Adipose tissue (tissue), 3 donors: ENCODE data around the gene MXI1. TPM values are rescaled to one million over a fixed set of nuclear protein-coding genes. Genes with fewer than 3 reads are reported as not detected.

ENCODE experiments used
- H3K27ac ChIP-seq: one replicate; pipeline ENCODE4 v1.5.1; 2013; ENCODE audit warnings: low read depth, low read length
- WGBS, 3 donors: extraction: QIAGEN DNeasy Blood & Tissue Kit; methylation state at CpG; one replicate each; pipeline ENCODE4 v1.1.7; 2013; 5-methylcytosine and 5-hydroxymethylcytosine counted together
- polyA plus RNA-seq, 3 donors: library from polyadenylated mRNA; stranded (reverse); fragments of 200-250 nt; gene quantifications; one replicate each; pipeline ENCODE4 v1.2.3, GENCODE V29; 2013
- donor health status: healthy with polysubstance abuse.
- donor health status: Bipolar disorder and iron deficiency.
- donor health status: healthy.

Gene MXI1
- polyA plus RNA-seq, 3 donors, result 16.6 to 28.8 (median 24.2) TPM

DNA sequence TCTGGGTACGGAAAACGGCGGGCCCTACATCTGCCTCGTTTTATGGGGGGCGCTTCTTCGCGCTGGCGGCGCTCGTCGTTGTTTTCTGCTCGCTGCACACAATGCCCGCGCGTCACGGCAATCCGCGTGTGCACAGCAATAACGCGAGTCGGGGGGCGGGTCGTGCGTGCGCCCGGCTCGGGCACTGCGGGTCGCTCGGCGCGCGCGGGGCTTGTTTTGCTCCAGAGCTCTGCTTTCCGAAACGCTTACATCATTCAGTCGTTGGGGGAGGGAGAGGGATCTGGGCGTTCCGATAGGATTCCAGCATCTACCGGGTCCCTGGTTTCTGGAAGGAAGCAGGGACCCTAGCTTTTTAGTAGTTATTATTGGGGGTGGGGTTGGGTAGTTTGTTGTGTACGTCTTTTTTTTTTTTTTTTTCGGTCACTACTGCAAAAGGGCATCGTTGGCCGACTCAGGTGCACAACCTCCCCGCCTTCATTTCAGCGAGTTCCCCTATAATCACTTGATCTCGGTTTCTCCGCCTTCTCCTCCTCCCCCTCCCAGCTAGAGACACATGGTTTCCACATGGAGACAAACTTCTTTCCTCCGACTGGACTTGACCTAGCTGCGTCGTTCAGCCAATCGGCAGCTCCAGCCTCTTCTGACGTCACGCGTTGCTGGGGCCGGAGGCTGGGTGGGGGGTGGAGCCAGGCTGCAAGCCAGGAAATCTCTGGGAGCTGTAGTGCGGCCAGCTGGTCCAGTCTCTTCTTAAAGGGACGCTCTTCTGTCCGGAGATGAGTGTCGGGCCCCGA, 3.5 kb downstream of the MXI1 start:
- no peak overlapping the region for H3K27ac ChIP-seq
- 0 to 1% (median 0%) methylated on average over 56 to 61 of the region's 61 CpGs for WGBS, 3 donors

DNA sequence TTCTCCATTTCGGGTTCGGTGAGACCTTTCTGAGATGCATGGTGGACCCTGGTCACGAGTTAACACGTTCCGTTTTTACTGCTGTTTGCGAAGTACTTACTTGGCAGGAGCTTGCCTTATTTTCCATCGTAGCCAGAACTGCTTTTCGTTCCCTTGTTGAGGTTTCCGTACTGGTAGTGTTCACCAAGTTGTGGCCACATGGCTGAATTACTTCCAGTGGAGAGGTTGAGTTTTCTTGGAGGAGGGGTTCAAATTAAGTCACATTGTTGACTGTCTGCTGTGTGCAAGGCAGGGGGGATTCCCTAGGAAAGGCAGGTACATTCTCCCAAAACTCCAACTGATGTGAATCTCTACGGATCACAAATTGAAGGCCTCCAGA, 4.0 kb downstream of the MXI1 start:
- H3K27ac ChIP-seq, result peak overlapping the region; percentile 57
- 3 to 6% (median 6%) methylated on average over 10 of the region's 10 CpGs for WGBS, 3 donors

DNA sequence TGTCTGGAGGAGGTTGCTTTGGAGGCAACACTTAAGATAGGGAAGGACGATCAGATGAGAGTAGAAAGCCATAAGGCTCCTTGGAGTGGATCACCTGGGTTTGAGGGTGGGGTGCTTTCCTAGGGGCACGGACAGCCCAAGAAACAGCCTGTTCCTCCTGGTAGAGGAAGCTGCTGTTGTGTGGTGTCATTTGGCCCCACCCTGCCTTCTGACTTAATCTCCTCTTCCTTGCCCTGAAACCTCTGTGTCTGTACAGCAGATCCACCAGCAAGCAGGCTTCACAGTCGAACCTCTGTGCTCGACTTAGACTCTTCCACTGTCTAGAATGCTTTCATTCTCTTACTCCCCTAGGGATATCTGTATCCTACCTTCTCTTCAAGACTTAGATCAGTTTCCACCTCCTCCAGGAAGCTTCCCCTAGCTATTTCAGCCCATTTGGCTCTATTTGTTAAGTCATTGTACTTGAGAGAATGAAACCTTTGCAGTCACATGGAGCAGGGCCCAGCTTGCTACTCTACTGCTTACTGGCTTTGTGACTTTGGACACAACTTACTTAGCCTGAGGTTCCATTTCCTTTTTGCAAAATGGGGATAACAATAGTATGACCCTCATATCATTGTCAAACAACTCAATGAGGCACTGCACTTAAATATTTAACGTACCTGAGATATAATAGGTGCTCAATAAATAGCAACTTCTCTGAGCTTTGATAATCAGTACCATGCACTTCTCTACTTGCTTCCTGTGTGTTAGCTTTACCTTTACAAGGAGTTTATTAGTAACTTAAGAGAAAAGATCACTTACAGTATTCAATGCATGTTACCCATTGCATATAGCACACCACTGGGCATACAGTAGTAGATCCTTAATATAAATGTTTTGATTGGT, 5.0 kb downstream of the MXI1 start:
- 60 to 73% (median 62%) methylated on average over 5 of the region's 5 CpGs for WGBS, 3 donors
- H3K27ac ChIP-seq, result no peak overlapping the region

DNA sequence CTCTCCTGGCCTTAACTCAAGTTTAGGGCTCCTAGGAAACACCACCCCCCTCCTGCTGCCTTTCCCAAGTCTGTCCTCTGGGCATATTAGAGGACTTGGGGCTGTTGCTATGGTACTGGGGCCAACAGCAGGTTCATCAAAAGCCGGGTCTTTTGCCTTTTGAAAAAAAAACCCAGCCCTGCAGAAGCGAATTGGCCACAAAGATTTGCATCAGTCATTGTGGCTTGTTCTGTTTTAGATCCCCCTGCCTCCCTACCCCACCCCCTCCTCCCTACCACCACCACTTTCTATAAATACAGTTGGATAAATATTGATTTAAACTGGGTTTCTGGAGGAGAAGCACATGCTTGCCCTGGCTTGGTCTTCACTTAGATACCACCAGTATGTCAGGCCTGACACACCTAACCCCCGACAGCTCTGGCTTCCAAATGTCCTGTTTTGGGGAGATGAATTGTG, 7.0 kb downstream of the MXI1 start:
- 19 to 54% (median 43%) methylated on average over 3 of the region's 3 CpGs for WGBS, 3 donors
- H3K27ac ChIP-seq, result no peak overlapping the region

DNA sequence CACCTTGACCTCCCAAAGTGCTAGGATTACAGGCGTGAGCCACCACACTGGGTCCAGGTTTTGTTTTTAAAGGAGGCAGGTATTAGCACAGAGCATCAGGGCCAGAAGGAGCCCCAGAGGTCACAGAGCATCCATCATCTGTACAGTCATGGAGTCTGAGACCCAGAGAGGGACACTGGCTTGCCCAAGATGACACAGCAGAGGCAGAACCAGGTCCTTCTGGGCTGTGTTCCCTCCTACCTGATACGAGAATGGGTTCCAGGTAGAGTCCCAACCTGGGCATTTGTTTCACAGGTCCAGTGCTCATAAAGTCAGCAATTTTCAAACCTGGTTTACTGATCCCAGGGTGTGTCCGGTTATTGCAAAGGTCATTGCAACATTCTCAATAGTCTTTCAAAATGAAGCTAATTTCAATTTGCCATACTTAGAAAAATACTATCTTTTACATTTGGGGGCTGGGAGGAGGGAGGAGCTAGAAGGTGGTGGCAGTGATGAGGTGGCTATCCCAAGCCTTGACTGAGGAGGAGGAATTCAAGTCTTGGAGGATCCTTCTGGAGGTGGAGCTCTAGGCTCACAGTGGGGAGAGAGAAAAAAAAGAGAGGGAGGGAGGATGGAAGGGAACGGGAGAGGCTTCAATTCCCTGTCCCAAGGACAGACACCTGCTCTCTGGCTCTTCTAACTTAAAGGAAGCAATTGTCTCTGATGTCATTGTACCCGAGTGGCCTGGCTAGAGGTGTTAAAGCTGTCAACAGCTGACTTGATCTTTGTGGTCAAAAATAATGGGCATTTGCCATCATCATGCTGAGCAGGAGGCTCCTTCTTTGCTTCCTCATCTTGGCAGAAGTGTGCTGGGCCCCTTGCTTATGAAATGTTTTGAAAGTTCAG, 8.1 kb downstream of the MXI1 start:
- H3K27ac ChIP-seq, result no peak overlapping the region
- 65 to 73% (median 73%) methylated on average over 5 of the region's 5 CpGs for WGBS, 3 donors

DNA sequence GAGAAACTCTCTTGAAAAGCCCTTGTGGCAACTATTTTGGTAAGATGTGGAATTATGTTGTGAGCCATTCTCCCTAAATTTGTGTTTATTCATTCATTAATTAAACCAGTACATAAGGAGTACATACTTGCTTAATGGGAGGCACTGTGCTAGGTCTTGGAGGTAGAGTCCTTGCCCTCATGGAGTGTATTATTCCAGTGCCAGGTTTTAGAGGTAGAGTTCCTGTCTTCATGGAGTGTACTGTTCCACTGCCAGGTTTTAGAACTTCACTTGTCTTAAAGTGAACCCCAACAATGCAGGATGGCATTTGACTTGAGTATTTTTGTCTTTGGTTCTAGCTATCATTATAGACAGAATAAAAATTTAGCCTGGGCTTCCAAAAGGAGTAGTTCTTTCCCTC, 8.8 kb downstream of the MXI1 start:
- H3K27ac ChIP-seq, result no peak overlapping the region

DNA sequence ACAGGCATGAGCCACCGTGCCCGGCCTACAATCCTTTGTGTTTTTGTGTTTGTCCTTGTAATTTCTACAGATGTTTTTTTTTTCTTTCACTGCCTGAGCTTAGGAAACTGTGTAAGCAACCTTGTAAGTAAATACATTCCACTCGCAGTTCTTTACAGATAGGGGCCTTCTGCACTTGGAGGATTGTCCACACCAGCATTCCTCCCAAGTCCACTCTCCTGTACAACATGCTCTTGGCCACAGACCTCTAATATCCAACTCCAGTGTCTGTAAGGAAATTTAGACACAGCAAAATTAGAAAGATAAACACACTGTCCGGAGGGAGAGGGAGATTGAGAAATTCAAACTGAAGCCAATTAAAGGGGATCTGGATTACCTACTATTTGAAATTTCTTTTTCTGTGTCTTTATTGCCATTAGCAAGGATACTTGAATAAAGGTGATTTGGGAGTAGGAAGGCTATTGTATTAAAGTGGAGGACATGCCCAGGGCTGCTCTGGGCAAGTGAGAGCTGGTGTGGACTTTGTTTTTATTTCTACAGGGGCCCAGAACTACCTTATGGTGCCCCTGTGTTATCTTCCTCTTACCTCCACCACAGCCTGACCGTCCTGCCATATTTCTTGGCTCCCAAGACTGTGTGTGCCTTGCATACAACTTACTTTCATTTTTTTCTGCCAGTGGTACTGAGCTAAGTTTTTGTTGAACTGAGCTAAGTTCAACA, 9.7 kb downstream of the MXI1 start:
- no peak overlapping the region for H3K27ac ChIP-seq
- 44 to 70% (median 58%) methylated on average over 5 of the region's 5 CpGs for WGBS, 3 donors

DNA sequence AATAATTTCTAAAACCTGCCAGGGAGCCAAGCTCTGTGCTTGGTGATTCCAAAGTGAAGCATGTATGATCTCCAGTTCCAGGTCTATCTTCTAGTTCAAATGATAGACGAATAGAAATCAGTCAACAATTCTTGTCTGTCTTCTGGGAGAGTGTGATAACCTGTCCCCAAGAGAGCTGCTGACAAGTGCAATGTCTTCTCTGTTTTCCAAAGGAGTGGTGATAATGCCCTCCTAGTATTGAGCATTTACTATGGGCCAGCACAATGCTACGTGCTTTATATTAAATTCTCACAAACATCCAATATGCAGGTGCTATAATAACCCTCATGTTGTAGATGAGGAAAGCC, 10.2 kb downstream of the MXI1 start:
- H3K27ac ChIP-seq, result no peak overlapping the region
- 81 to 93% (median 91%) methylated on average over 2 of the region's 2 CpGs for WGBS, 3 donors

DNA sequence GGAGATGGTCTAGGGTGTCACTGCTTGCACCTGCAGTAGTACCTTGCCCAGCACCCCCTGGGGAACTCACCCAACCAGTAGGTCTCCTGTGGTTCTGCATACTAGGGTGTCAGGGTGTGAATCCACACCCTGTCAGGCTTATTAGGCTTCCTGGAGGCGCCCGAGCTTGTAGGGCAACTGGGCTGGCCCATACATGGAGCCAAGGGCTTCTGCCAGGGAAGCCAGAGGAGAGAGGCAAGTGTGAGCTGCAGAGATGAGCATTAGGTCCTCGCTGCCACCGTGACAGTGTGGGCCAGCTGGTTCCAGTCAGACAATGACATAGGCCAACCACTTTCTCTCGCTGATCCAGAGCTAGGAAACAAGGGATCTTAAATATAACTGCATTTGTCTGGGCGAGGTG, 11.2 kb downstream of the MXI1 start:
- WGBS, 3 donors, result 58 to 89% (median 64%) methylated on average over 6 of the region's 6 CpGs
- no peak overlapping the region for H3K27ac ChIP-seq

DNA sequence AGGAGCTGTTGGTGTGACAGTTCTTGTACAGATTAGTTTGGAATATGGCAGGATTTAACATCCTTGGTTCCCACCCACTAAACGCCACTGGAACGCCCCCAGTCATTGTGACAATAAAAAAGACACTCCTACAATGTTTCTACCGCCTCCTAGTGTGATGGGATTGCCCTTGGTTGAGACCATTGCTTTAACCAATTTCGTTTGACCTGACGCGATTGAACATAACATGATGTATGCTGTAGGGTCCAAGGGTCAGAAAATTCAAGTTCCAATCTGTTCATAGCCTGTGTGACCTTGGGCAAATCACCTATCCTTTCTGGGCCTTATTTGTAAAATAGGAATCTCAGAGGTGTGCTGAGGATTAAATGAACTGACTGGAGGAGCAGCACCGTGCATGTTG, 12.5 kb downstream of the MXI1 start:
- no peak overlapping the region for H3K27ac ChIP-seq
- 60 to 91% (median 88%) methylated on average over 7 of the region's 7 CpGs for WGBS, 3 donors

DNA sequence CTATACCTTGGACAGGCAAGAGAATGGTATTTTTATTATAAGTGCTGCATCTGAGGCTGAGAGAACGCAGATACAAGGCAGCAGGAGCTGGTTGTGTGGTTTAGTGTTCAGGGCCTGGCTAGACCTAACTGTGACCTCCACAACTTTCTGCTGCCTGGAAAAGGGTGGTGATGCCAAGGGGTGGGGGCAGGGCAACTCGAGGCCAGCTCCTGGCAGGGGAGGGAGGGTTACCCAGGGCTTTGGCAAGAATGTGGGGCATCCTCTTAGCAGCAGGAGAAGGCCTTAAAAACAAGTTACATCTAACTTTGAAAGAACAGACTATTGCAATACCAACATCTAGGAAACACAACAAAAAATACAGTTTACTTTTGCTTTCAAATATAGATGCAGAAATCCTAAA, 13.0 kb downstream of the MXI1 start:
- no peak overlapping the region for H3K27ac ChIP-seq
- 34 to 66% (median 59%) methylated on average over 2 of the region's 2 CpGs for WGBS, 3 donors

DNA sequence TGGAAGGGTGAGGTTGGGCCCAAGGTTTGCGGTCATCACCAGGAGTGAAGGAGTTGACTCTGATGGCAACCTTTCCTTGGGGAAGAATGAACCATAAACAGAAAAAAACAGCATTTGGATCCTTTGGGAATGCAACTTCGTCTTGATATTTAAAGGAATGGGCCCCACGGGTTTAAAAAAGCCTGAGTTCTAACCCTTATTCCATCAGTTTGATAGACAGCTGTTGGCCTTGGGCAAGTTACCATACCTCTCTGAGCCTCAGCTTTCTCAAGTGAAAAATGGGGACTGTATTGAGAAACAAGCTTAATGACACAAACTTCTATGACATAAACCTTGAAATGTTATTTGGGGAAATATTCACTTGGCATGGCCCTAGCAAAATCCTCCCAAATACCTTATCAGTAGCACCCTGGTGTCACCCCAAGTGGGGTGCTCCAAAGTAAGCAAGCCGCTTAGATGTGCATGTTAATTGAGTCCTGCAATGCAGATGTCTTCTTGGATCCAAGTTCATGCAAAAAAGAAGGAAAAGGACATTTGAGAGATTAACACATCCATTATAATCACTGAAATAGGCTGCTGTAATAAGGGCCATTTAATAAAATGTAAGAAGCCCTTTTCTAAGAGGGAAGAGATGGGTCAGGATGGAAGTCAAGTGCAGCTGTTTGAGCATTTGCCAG, 13.8 kb downstream of the MXI1 start:
- no peak overlapping the region for H3K27ac ChIP-seq
- 68 to 83% (median 78%) methylated on average over 4 of the region's 4 CpGs for WGBS, 3 donors

DNA sequence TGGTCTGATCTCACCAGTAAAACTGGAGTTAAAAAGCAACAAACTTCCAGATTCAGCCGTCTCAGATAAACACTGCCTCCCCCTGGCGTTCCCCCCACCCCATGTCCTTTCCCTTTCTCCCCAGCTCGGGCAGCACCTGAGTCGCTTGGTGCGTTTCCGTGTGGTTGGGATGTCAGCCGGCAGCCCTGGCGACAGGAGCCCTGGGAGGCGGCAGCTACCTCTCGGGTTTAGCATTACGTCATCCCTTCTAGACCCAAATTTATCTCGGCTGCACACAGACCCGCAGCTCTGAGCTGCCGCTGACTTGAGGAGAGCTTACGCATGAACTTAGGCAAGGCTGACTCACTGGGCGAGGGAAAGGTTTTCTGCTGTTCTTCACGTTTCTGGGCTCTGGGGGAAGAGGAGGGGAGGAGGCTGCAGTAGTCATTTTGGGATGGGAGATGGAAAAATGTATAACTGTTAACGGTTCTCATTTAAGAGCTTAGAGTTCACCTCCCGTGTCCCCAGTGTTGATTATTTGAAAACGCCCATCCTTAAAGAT, 14.4 kb downstream of the MXI1 start:
- H3K27ac ChIP-seq, result no peak overlapping the region
- 3 to 17% (median 13%) methylated on average over 20 of the region's 20 CpGs for WGBS, 3 donors

DNA sequence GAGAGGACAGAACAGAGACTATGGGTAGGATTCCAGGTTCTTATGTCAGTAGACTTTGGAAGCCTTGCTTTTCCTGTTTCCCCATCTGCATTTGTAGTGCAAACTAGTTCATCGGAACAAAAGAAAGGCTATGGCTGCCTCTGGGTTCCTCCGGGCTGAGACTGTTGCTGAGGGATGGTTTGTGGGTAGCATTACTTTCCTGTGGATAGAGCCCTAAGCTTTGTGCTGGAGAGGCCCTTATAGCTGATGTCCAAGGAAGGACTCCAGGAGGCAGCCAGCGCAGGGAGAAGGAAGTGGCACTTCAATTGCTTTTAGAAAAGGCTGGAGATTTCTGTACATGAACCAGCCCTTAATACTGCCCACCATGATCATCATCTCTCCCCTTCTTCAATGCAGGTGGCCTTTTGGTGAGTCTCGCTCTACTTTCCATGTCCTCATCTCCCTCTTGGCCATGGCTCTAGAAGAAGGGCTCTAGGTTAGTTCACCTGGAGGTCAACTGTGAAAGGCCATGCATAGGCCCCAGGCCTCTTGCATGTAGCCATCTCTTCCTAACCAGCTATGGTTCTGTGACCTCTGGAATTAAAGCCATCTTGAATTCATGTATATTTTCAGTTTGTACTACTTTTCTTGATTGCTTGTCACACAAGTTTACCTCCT, 15.4 kb downstream of the MXI1 start:
- H3K27ac ChIP-seq, result no peak overlapping the region
- 84 to 90% (median 87%) methylated on average over 4 of the region's 4 CpGs for WGBS, 3 donors

DNA sequence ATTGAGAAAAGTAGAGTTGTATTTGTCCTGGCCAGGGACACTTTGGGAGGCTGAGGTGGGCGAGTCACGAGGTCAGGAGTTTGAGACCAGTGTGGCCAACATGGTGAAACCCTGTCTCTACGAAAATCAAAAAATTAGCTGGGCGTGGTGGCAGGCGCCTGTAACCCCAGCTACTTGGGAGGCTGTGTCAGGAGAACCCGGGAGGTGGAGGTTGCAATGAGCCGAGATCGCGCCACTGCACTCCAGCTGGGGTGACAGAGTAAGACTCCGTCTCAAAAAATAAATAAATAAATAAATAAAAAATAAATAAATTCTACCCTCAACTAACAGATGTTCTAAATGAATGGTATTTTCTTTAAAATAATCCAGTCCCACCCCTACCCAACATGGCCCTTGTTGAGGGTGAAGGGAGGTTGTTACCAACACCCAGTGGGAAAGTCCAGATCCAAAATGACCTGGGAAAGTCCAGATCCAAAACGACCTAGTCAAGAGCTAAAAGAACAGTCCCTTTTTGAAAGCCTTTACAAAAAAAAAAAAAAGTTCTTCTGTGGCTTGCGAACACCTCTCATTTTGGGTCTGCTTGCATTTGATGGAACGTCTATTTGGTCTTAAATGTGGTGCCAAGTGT, 16.0 kb downstream of the MXI1 start:
- no peak overlapping the region for H3K27ac ChIP-seq
- 81 to 92% (median 92%) methylated on average over 13 of the region's 13 CpGs for WGBS, 3 donors

DNA sequence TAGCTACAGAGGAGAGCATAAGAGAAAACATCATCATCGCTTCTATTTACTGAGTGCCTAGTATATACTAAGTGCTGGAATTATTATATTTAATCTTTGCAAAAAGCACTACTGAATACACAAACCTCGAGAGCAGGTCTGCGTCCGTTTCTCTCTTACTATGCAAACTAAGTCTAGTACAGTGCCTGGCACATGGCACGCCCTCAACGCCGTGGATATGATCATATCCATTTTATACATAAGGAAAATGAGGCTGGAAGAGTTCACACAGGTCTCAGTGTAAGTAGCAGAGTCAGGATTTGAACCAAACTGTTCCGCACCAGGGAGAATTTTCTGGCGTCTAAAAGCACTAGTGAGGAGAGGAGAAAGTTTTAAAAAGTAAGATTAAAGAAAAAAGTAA, 17.6 kb downstream of the MXI1 start:
- H3K27ac ChIP-seq, result no peak overlapping the region
- 64 to 76% (median 76%) methylated on average over 9 of the region's 9 CpGs for WGBS, 3 donors

DNA sequence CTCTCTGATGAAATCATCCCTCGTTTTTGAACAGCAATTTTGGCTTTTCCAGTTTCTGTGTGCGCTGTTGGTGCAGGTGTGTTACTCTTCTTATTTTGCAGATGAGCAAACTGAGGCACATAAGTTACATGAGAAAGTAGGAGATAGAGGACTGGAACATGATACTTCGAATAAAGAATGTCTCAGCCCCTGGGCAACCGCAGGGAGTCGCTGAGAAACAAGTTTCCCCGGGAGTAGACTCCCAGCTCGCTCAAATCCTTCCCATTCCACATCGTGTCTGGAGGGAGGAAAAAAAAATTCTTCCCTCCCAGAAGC, 18.0 kb downstream of the MXI1 start:
- WGBS, 3 donors, result 2 to 6% (median 3%) methylated on average over 8 of the region's 8 CpGs
- H3K27ac ChIP-seq, result peak overlapping the region; percentile 2
